ENCODE measurements around the gene TGFB2.

TGFB2 gene

DNA sequence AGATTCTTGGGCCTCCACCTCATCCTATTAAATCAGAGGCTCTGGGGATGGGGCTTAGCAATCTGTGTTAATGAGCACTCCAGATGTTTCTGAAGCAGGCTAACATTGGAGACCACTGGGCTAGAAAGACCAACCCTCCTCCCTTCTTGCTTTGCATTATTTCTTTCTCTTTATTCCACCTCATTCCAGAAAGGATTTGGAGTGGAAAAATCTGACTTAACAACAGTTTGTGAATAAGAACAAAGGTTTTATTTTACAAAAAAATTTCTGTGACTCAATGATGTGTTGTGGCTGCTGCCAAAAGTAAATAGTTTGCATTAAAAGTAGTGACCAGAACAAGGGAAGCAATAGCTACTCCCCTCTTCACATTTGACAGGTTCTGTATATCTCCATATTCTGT, 79.4 kb downstream of the TGFB2 start:
- Histone ChIP-seq H3K79me2 (ENCODE audit: insufficient read depth, low read length) (no peaks in the 10 kb centered on the region), H2AFZ (ENCODE audit: low read depth, low read length) (no peak overlapping the region), H3K4me3 (ENCODE audit: low read depth in 1 of 2, low read length in 2 of 2) (no peak overlapping the region), H3K27me3 (ENCODE audit: insufficient read depth, low read length, poor library complexity) (no peaks in the 10 kb centered on the region), H3K9me3 (ENCODE audit: insufficient read depth, low read length, severe bottlenecking) (peaks cover 3% of the 10 kb centered on the region), H3K36me3 (ENCODE audit: insufficient read depth, low read length) (no peaks in the 10 kb centered on the region), H4K20me1 (ENCODE audit: insufficient read depth, low read length) (no peaks in the 10 kb centered on the region), H3K27ac (ENCODE audit: low read length) (no peak overlapping the region), H3K9ac (ENCODE audit: low read depth, low read length) (no peak overlapping the region), H3K4me2 (ENCODE audit: insufficient read depth, low read length) (no peak overlapping the region), H3K4me1 (ENCODE audit: insufficient read depth, low read length) (no peaks in the 10 kb centered on the region)
- TF ChIP-seq, protein P1, sequence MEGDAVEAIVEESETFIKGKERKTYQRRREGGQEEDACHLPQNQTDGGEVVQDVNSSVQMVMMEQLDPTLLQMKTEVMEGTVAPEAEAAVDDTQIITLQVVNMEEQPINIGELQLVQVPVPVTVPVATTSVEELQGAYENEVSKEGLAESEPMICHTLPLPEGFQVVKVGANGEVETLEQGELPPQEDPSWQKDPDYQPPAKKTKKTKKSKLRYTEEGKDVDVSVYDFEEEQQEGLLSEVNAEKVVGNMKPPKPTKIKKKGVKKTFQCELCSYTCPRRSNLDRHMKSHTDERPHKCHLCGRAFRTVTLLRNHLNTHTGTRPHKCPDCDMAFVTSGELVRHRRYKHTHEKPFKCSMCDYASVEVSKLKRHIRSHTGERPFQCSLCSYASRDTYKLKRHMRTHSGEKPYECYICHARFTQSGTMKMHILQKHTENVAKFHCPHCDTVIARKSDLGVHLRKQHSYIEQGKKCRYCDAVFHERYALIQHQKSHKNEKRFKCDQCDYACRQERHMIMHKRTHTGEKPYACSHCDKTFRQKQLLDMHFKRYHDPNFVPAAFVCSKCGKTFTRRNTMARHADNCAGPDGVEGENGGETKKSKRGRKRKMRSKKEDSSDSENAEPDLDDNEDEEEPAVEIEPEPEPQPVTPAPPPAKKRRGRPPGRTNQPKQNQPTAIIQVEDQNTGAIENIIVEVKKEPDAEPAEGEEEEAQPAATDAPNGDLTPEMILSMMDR (IDR thresholded peaks at IDR 0.05; ENCODE audit: borderline replicate concordance, extremely low read depth, low read length, poor library complexity, severe bottlenecking), result no peak
- no peak for TF ChIP-seq EZH2 (IDR thresholded peaks at IDR 0.05; ENCODE audit: borderline replicate concordance, low read depth, low read length, severe bottlenecking)
- no peak for ATAC-seq (ENCODE audit: insufficient read depth, low read depth)
- no peak for DNase-seq

DNA sequence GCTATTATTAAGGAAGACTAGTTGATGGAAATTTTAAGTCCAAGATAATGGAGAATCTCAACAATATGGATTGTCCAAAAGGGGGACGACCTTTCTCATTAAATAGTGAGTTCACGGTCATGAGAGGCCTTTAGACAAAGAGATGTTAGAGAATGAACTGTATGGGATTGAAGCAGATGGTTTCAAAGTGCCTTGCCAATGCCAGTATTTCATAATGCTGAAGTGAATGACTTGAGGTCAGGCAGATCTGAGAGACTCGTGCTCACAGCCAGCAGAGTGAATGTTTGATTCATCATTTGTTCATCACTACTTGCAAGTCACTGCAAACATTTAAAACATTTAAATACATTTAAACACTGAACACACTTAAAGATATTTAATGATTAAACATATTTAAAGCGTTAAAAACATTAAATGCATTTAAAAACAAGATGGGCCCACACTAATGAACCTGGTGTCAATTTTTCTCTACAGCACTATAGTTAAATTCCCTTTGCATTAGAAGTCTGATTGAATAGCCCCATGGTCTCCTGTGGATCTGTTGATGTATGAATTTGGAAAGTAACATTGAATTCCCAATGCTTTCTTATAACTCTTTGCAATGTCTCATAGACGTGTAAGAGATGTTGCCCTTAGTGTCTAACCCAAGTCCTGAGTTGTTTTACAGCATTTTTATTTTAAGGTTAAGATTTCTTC, 80.7 kb downstream of the TGFB2 start:
- Histone ChIP-seq H3K79me2 (ENCODE audit: insufficient read depth, low read length) (no peaks in the 10 kb centered on the region), H3K4me2 (ENCODE audit: insufficient read depth, low read length) (no peak overlapping the region), H4K20me1 (ENCODE audit: insufficient read depth, low read length) (no peaks in the 10 kb centered on the region), H3K4me3 (ENCODE audit: low read depth in 1 of 2, low read length in 2 of 2) (no peak overlapping the region), H3K27me3 (ENCODE audit: insufficient read depth, low read length, poor library complexity) (no peaks in the 10 kb centered on the region), H3K9me3 (ENCODE audit: insufficient read depth, low read length, severe bottlenecking) (peaks cover 3% of the 10 kb centered on the region), H2AFZ (ENCODE audit: low read depth, low read length) (no peak overlapping the region), H3K4me1 (ENCODE audit: insufficient read depth, low read length) (no peaks in the 10 kb centered on the region), H3K27ac (ENCODE audit: low read length) (no peak overlapping the region), H3K9ac (ENCODE audit: low read depth, low read length) (no peak overlapping the region), H3K36me3 (ENCODE audit: insufficient read depth, low read length) (no peaks in the 10 kb centered on the region)
- ATAC-seq (ENCODE audit: insufficient read depth, low read depth) (no peak), DNase-seq (no peak)
- TF ChIP-seq, protein P1 (IDR thresholded peaks at IDR 0.05; ENCODE audit: borderline replicate concordance, extremely low read depth, low read length, poor library complexity, severe bottlenecking), result no peak
- TF ChIP-seq EZH2 (IDR thresholded peaks at IDR 0.05; ENCODE audit: borderline replicate concordance, low read depth, low read length, severe bottlenecking), result no peak

- Histone ChIP-seq H3K79me2 (ENCODE audit: insufficient read depth, low read length) (no peaks in the 10 kb centered on the region), H3K27me3 (ENCODE audit: insufficient read depth, low read length, poor library complexity) (no peaks in the 10 kb centered on the region), H3K27ac (ENCODE audit: low read length) (no peak overlapping the region), H3K36me3 (ENCODE audit: insufficient read depth, low read length) (no peaks in the 10 kb centered on the region), H3K9me3 (ENCODE audit: insufficient read depth, low read length, severe bottlenecking) (peaks cover 3% of the 10 kb centered on the region), H3K4me3 (ENCODE audit: low read depth in 1 of 2, low read length in 2 of 2) (no peak overlapping the region), H3K4me1 (ENCODE audit: insufficient read depth, low read length) (no peaks in the 10 kb centered on the region), H4K20me1 (ENCODE audit: insufficient read depth, low read length) (no peaks in the 10 kb centered on the region), H3K9ac (ENCODE audit: low read depth, low read length) (no peak overlapping the region), H3K4me2 (ENCODE audit: insufficient read depth, low read length) (no peak overlapping the region), H2AFZ (ENCODE audit: low read depth, low read length) (no peak overlapping the region)
- no peak for ATAC-seq (ENCODE audit: insufficient read depth, low read depth)
- TF ChIP-seq, protein P1 (IDR thresholded peaks at IDR 0.05; ENCODE audit: borderline replicate concordance, extremely low read depth, low read length, poor library complexity, severe bottlenecking), result no peak
- TF ChIP-seq EZH2 (IDR thresholded peaks at IDR 0.05; ENCODE audit: borderline replicate concordance, low read depth, low read length, severe bottlenecking), result no peak
- DNase-seq, result no peak
Measured at GRCh38 chr1:218426343-218426657, 81.2 kb downstream of the TGFB2 start.

Data from DND-41 (cell line).